Sigmoid colon (tissue), 7 donors: ENCODE data around the gene SPTAN1. TPM values are rescaled to one million over a fixed set of nuclear protein-coding genes. Genes with fewer than 3 reads are reported as not detected.

Source experiments
- DNase-seq: peaks from one replicate; pipeline ENCODE4 v3.0.0-alpha.2; 2019
- H3K27ac ChIP-seq, 4 donors: fragments of 200-600 bp; sonication (generic); one replicate each; pipeline ENCODE4 v1.5.1; 2016 to 2019; ENCODE audit warnings: mild to moderate bottlenecking in 1 of 4
- H3K27me3 ChIP-seq, 3 donors: fragments of 200-600 bp; sonication (generic); one replicate each; pipeline ENCODE4 v1.5.1; 2019; ENCODE audit warnings: mild to moderate bottlenecking in 1 of 3
- H3K36me3 ChIP-seq, 4 donors: fragments of 200-600 bp; sonication (generic); one replicate each; pipeline ENCODE4 v1.5.1; 2016 to 2019
- H3K4me1 ChIP-seq, 4 donors: fragments of 200-600 bp; sonication (generic); one replicate each; pipeline ENCODE4 v1.5.1; 2017 to 2019
- H3K4me3 ChIP-seq, 4 donors: fragments of 200-600 bp; sonication (generic); one replicate each; pipeline ENCODE4 v1.5.1; 2017 to 2019; ENCODE audit warnings: mild to moderate bottlenecking in 2 of 4, moderate library complexity in 1 of 4
- H3K9me3 ChIP-seq, 4 donors: fragments of 200-600 bp in 3 of 4; sonication (generic) in 3 of 4; one replicate each; pipeline versions ENCODE4 v1.5.1 to v1.6.1; 2013 to 2019
- EP300 ChIP-seq, 4 donors: sonication (generic); formaldehyde crosslinking; IDR thresholded peaks; one replicate each; pipeline ENCODE4 v1.6.1; 2017; ENCODE audit warnings: antibody characterized with exemption in 4 of 4
- POLR2A ChIP-seq, 2 donors: fragments of 450-650 bp; IDR thresholded peaks; one replicate each; pipeline ENCODE4 v1.6.1; 2016; ENCODE audit warnings: antibody characterized with exemption in 2 of 2, mild to moderate bottlenecking in 2 of 2, moderate library complexity in 2 of 2
- POLR2AphosphoS5 ChIP-seq, 4 donors: sonication (generic); formaldehyde crosslinking; IDR thresholded peaks; one replicate each; pipeline ENCODE4 v1.6.1; 2017; ENCODE audit warnings: antibody characterized with exemption in 4 of 4
- WGBS, 2 donors: extraction: QIAGEN DNeasy Blood & Tissue Kit; methylation state at CpG; one replicate each; pipeline ENCODE4 v1.1.7; 2013; 5-methylcytosine and 5-hydroxymethylcytosine counted together
- intact Hi-C: fragments of 100-400 bp; cut with DNase I; formaldehyde crosslinking; loops from one replicate; pipeline ENCODE4 v1.15.1; 2023
- polyA plus RNA-seq, 3 donors: library from polyadenylated mRNA; stranded (reverse); fragments of 200-250 nt; gene quantifications; one replicate each; pipeline ENCODE4 v1.2.3, GENCODE V29; 2013
- total RNA-seq, 4 donors: library from RNA; depleted of rRNA; stranded (reverse); fragments of >200 nt; gene quantifications; one replicate each; pipeline ENCODE4 v1.1.0, GENCODE V29; 2016
- TF ChIP-seq, protein P1 (sequence below), 4 experiments: fragments of 450-650 bp in 3 of 4; fragments of 200-600 bp in 1 of 4; IDR thresholded peaks; one replicate each; pipeline ENCODE4 v1.5.1; 2016 to 2019; ENCODE audit warnings: antibody characterized with exemption in 4 of 4, mild to moderate bottlenecking in 3 of 4, moderate library complexity in 2 of 4
- donor health status: healthy with polysubstance abuse.
- donor health status: Bipolar disorder and iron deficiency.
- donor health status: healthy.

SPTAN1 gene
- total and polyA plus RNA-seq, 7 donors: 43.5 to 306 (median 154) TPM

DNA sequence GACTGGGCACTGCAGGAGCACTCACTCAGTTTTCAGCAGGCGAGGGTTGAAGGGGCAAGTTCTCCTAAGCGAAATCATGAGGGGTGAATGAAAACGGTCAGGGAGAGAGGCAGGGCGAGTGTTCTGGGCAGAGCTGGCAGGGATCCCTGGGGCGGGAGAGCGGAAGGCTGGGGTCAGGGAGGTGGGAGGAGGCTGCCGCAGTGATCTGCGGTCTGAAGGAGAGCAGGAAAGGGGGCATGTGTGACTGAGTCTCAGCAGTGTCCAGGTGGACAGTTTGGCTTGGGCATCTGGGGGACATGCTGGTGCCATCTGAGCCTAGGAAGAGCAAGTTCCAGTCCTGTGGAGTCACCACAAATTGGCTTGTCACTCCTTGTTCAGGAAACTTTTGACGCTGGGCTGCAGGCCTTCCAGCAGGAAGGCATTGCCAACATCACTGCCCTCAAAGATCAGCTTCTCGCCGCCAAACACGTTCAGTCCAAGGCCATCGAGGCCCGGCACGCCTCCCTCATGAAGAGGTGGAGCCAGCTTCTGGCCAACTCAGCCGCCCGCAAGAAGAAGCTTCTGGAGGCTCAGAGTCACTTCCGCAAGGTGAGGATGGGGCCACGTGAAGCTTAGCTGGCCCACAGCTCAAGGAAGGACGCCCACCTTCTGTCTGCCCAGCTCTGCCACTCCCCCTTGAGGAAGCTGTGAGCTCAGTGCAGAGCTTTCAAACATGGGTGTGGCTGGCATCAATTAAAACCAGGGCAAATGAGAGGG, 73.2 kb downstream of the SPTAN1 start:
- H3K27me3 ChIP-seq: no peaks in the 10 kb centered on the region
- H3K9me3 ChIP-seq: no peaks in the 10 kb centered on the region
- H3K4me1 ChIP-seq: peaks cover 0 to 12% (median 7%) of the 10 kb centered on the region in 4 donors
- TF ChIP-seq EP300 (IDR thresholded peaks at IDR 0.05) (no peak), POLR2A (IDR thresholded peaks at IDR 0.05) (no peak), POLR2AphosphoS5 (IDR thresholded peaks at IDR 0.05) (no peak)
- TF ChIP-seq, protein P1, sequence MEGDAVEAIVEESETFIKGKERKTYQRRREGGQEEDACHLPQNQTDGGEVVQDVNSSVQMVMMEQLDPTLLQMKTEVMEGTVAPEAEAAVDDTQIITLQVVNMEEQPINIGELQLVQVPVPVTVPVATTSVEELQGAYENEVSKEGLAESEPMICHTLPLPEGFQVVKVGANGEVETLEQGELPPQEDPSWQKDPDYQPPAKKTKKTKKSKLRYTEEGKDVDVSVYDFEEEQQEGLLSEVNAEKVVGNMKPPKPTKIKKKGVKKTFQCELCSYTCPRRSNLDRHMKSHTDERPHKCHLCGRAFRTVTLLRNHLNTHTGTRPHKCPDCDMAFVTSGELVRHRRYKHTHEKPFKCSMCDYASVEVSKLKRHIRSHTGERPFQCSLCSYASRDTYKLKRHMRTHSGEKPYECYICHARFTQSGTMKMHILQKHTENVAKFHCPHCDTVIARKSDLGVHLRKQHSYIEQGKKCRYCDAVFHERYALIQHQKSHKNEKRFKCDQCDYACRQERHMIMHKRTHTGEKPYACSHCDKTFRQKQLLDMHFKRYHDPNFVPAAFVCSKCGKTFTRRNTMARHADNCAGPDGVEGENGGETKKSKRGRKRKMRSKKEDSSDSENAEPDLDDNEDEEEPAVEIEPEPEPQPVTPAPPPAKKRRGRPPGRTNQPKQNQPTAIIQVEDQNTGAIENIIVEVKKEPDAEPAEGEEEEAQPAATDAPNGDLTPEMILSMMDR (IDR thresholded peaks at IDR 0.05): no peak
- H3K4me3 ChIP-seq: no peak overlapping the region
- no peak overlapping the region for H3K27ac ChIP-seq
- H3K36me3 ChIP-seq: peaks cover 68 to 100% (median 78%) of the 10 kb centered on the region in 4 donors
- intact Hi-C loops: no loop called here
- 58 to 87% methylated on average over 20 of the region's 20 CpGs for WGBS, 2 donors
- DNase-seq: no peak

GRCh38 chr9:128626181-128626580, 73.8 kb downstream of the SPTAN1 start:
- Histone ChIP-seq H3K9me3 (no peaks in the 10 kb centered on the region), H3K4me3 (no peak overlapping the region), H3K27ac (no peak overlapping the region), H3K27me3 (no peaks in the 10 kb centered on the region), H3K36me3 (peaks cover 66 to 100% (median 78%) of the 10 kb centered on the region in 4 donors), H3K4me1 (peaks cover 0 to 12% (median 7%) of the 10 kb centered on the region in 4 donors)
- intact Hi-C loops: no loop called here
- 87 to 91% methylated on average over 16 of the region's 16 CpGs for WGBS, 2 donors
- DNase-seq: peak; percentile 54
- TF ChIP-seq POLR2A (IDR thresholded peaks at IDR 0.05): no peak

- H3K27me3 ChIP-seq: no peaks in the 10 kb centered on the region
- TF ChIP-seq POLR2AphosphoS5 (IDR thresholded peaks at IDR 0.05) (no peak), EP300 (IDR thresholded peaks at IDR 0.05) (no peak), POLR2A (IDR thresholded peaks at IDR 0.05) (no peak)
- TF ChIP-seq, protein P1 (IDR thresholded peaks at IDR 0.05): no peak
- no peaks in the 10 kb centered on the region for H3K9me3 ChIP-seq
- peaks cover 0 to 12% (median 7%) of the 10 kb centered on the region in 4 donors for H3K4me1 ChIP-seq
- WGBS, 2 donors: 94 to 96% methylated on average over 15 of the region's 15 CpGs
- H3K27ac ChIP-seq: no peak overlapping the region
- no peak overlapping the region for H3K4me3 ChIP-seq
- peaks cover 73 to 100% (median 82%) of the 10 kb centered on the region in 4 donors for H3K36me3 ChIP-seq
- intact Hi-C loops: no loop called here
- peak; percentile 63 for DNase-seq
These were observed 74.8 kb downstream of the SPTAN1 start for GRCh38 chr9:128627127-128627715.

DNA sequence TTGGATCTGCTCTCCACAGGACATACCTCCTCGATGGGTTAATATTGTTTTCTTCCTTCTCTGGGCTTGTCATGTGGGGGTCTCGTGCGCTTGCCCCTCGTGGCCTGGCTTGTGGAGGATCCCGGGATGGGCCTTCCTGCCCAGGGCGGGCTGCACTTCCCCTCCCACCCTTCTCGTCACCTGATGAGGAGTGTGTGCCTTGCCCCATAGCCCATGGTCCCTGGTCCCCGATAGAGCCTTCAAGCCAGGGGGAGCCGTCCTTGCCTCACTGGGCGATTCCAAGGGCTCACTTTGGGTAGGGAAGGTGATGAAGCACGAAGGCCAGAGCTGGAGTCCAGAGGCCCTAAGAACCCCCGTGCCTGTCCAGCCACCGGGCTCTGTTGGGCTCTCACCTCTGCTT, 75.5 kb downstream of the SPTAN1 start:
- DNase-seq: no peak
- H3K27ac ChIP-seq: peak overlapping the region; percentile 20 to 62 (median 32)
- TF ChIP-seq, protein P1 (IDR thresholded peaks at IDR 0.05): no peak
- TF ChIP-seq POLR2AphosphoS5 (IDR thresholded peaks at IDR 0.05) (no peak), POLR2A (IDR thresholded peaks at IDR 0.05) (no peak), EP300 (IDR thresholded peaks at IDR 0.05) (no peak)
- peaks cover 77 to 100% (median 87%) of the 10 kb centered on the region in 4 donors for H3K36me3 ChIP-seq
- no peak overlapping the region for H3K4me3 ChIP-seq
- WGBS, 2 donors: 83 to 89% methylated on average over 13 of the region's 13 CpGs
- intact Hi-C loops: no loop called here
- no peaks in the 10 kb centered on the region for H3K27me3 ChIP-seq
- H3K4me1 ChIP-seq: peaks cover 0 to 12% (median 7%) of the 10 kb centered on the region in 4 donors
- no peaks in the 10 kb centered on the region for H3K9me3 ChIP-seq

- H3K27ac ChIP-seq: peak overlapping the region; percentile 20 to 62 (median 32)
- intact Hi-C loops: no loop called here
- peaks cover 0 to 12% (median 7%) of the 10 kb centered on the region in 4 donors for H3K4me1 ChIP-seq
- no peak overlapping the region for H3K4me3 ChIP-seq
- TF ChIP-seq, protein P1 (IDR thresholded peaks at IDR 0.05): no peak
- TF ChIP-seq POLR2AphosphoS5 (IDR thresholded peaks at IDR 0.05) (peak in 1 of 4 donors; percentile 23), EP300 (IDR thresholded peaks at IDR 0.05) (no peak)
- no peaks in the 10 kb centered on the region for H3K9me3 ChIP-seq
- peaks cover 78 to 100% (median 91%) of the 10 kb centered on the region in 4 donors for H3K36me3 ChIP-seq
- 74 to 82% methylated on average over 17 of the region's 17 CpGs for WGBS, 2 donors
- peak; percentile 88 for DNase-seq
- no peaks in the 10 kb centered on the region for H3K27me3 ChIP-seq
These were observed 76.2 kb downstream of the SPTAN1 start for GRCh38 chr9:128628471-128629048.
